CD14-positive monocyte (primary cell): ENCODE results near the gene RRAS. TPM values are rescaled to one million over a fixed set of nuclear protein-coding genes. Genes with fewer than 3 reads are reported as not detected.

Experiments
- DNase-seq, 3 donors: peaks; one replicate each; pipeline ENCODE4 v3.0.0-alpha.2; 2011 to 2022
- H2AFZ ChIP-seq: 2 replicates; pipeline ENCODE4 v1.6.0; 2012; ENCODE audit warnings: mild to moderate bottlenecking, low read depth, low read length, inconsistent platforms; ENCODE audit not compliant: insufficient read depth, poor library complexity, severe bottlenecking
- H3K27ac ChIP-seq, 2 donors: 1 replicate in 1 of 2; 2 replicates in 1 of 2; pipeline ENCODE4 v1.5.1; 2012 to 2013; ENCODE audit warnings: low read length in 2 of 2, control low read depth in 1 of 2, inconsistent platforms in 1 of 2, low read depth in 1 of 2, mild to moderate bottlenecking in 1 of 2
- H3K27me3 ChIP-seq, 2 donors: one replicate each; pipeline versions ENCODE4 v1.6.0 to v1.6.1; 2011 to 2013; ENCODE audit warnings: low read length in 2 of 2; ENCODE audit not compliant: control insufficient read depth in 2 of 2, insufficient read depth in 2 of 2
- H3K36me3 ChIP-seq, 2 donors: replicated peaks in 1 of 2; 1 replicate in 1 of 2; 2 replicates in 1 of 2; pipeline versions ENCODE4 v1.5.1 to v1.6.1; 2012 to 2013; ENCODE audit warnings: low read length in 2 of 2, control low read depth in 1 of 2, inconsistent platforms in 1 of 2, mild to moderate bottlenecking in 1 of 2; ENCODE audit not compliant: insufficient read depth in 2 of 2, control insufficient read depth in 1 of 2
- H3K4me1 ChIP-seq, 2 donors: 1 replicate in 1 of 2; 2 replicates in 1 of 2; pipeline versions ENCODE4 v1.5.1 to v1.6.1; 2012 to 2013; ENCODE audit warnings: low read length in 2 of 2, control low read depth in 1 of 2, inconsistent platforms in 1 of 2, mild to moderate bottlenecking in 1 of 2, moderate library complexity in 1 of 2; ENCODE audit not compliant: insufficient read depth in 2 of 2, control insufficient read depth in 1 of 2
- H3K4me2 ChIP-seq: replicated peaks from 2 replicates; pipeline ENCODE3; 2012; ENCODE audit warnings: low read length, moderate library complexity, mild to moderate bottlenecking; ENCODE audit not compliant: poor library complexity, severe bottlenecking; ENCODE audit errors: extremely low read depth
- H3K4me3 ChIP-seq, 3 experiments: fragments of 200-600 bp in 1 of 3; sonication (generic) in 1 of 3; replicated peaks in 1 of 3; 1 replicate in 2 of 3; 2 replicates in 1 of 3; pipeline ENCODE4 v1.5.1; 2011 to 2013; ENCODE audit warnings: low read length in 3 of 3, mild to moderate bottlenecking in 3 of 3, control low read depth in 2 of 3, low read depth in 2 of 3, inconsistent platforms in 1 of 3, moderate library complexity in 1 of 3
- H3K79me2 ChIP-seq: 2 replicates; pipeline ENCODE4 v1.6.0; 2012; ENCODE audit warnings: mild to moderate bottlenecking, control low read depth, inconsistent platforms, low read length, moderate library complexity; ENCODE audit not compliant: insufficient read depth
- H3K9ac ChIP-seq: 2 replicates; pipeline ENCODE4 v1.6.0; 2017; ENCODE audit warnings: low read length, mild to moderate bottlenecking; ENCODE audit not compliant: insufficient read depth, poor library complexity, severe bottlenecking
- H3K9me3 ChIP-seq, 2 donors: replicated peaks in 1 of 2; 1 replicate in 1 of 2; 2 replicates in 1 of 2; pipeline versions ENCODE4 v1.5.1 to v1.6.1; 2012 to 2013; ENCODE audit warnings: low read length in 2 of 2, control low read depth in 1 of 2; ENCODE audit not compliant: control insufficient read depth in 1 of 2, insufficient read depth in 1 of 2
- H4K20me1 ChIP-seq: 2 replicates; pipeline ENCODE4 v1.6.0; 2012; ENCODE audit warnings: mild to moderate bottlenecking, low read length, control low read depth, moderate library complexity; ENCODE audit not compliant: insufficient read depth
- H3K27ac Mint-ChIP-seq, 7 donors: one replicate each; pipeline ENCODE4 v1.8.0; 2020; ENCODE audit warnings: mild to moderate bottlenecking in 7 of 7, mixed read lengths in 7 of 7, moderate library complexity in 6 of 7, inconsistent platforms in 2 of 7
- H3K27me3 Mint-ChIP-seq, 3 donors: one replicate each; pipeline ENCODE4 v1.8.0; 2021 to 2022; ENCODE audit warnings: low read depth in 3 of 3, mild to moderate bottlenecking in 3 of 3, mixed read lengths in 3 of 3, moderate library complexity in 3 of 3, inconsistent platforms in 1 of 3
- H3K36me3 Mint-ChIP-seq, 2 donors: one replicate each; pipeline ENCODE4 v1.8.0; 2020; ENCODE audit warnings: mixed read lengths in 2 of 2, inconsistent platforms in 1 of 2, mild to moderate bottlenecking in 1 of 2
- H3K4me1 Mint-ChIP-seq: one replicate; pipeline ENCODE4 v1.8.0; 2020; ENCODE audit warnings: mild to moderate bottlenecking, mixed read lengths
- H3K4me3 Mint-ChIP-seq, 2 donors: one replicate each; pipeline ENCODE4 v1.8.0; 2020; ENCODE audit warnings: mild to moderate bottlenecking in 2 of 2, mixed read lengths in 2 of 2, moderate library complexity in 1 of 2
- H3K9me3 Mint-ChIP-seq, 7 donors: one replicate each; pipeline ENCODE4 v1.8.0; 2020 to 2022; ENCODE audit warnings: mixed read lengths in 7 of 7, mild to moderate bottlenecking in 6 of 7, moderate library complexity in 6 of 7, inconsistent platforms in 2 of 7
- WGBS: methylation state at CpG from one replicate; pipeline ENCODE4 v1.1.5; 2013; ENCODE audit warnings: missing lambda C conversion rate; ENCODE audit not compliant: insufficient coverage; 5-methylcytosine and 5-hydroxymethylcytosine counted together
- intact Hi-C, 2 donors: fragments of 100-400 bp; cut with micrococcal nuclease; formaldehyde crosslinking; loops; one replicate each; pipeline versions ENCODE4 v1.15.0 to v1.15.1; 2023
- polyA plus RNA-seq, 3 donors: library from polyadenylated mRNA; depleted of rRNA in 1 of 3; unstranded in 2 of 3; stranded (reverse) in 1 of 3; fragments of 300-500 nt in 2 of 3; fragments of >200 nt in 1 of 3; fragmentation: Illumina TruSeq in 2 of 3; gene quantifications; 1 replicate in 2 of 3; 2 replicates in 1 of 3; pipeline ENCODE4 v1.2.3, GENCODE V29; 2012 to 2021
- TF ChIP-seq, protein P1 (sequence below): fragments of 200-600 bp; IDR thresholded peaks from one replicate; pipeline ENCODE4 v1.8.0; 2022; ENCODE audit warnings: antibody characterized with exemption, mild to moderate bottlenecking

RRAS gene
- polyA plus RNA-seq, 3 donors, result 74.9 to 91.7 (median 80.0) TPM

GRCh38 chr19:49601482-49602038 is 38.4 kb downstream of the RRAS start:
- 95% methylated on average over 29 of the region's 38 CpGs for WGBS
- no peak overlapping the region for H3K4me3 Mint-ChIP-seq
- peaks cover 46 to 87% of the 10 kb centered on the region in 2 donors for H3K36me3 Mint-ChIP-seq
- H3K4me1 ChIP-seq, result no peaks in the 10 kb centered on the region
- H3K27me3 ChIP-seq, result no peaks in the 10 kb centered on the region
- no peak overlapping the region for H3K4me2 ChIP-seq
- TF ChIP-seq, protein P1, sequence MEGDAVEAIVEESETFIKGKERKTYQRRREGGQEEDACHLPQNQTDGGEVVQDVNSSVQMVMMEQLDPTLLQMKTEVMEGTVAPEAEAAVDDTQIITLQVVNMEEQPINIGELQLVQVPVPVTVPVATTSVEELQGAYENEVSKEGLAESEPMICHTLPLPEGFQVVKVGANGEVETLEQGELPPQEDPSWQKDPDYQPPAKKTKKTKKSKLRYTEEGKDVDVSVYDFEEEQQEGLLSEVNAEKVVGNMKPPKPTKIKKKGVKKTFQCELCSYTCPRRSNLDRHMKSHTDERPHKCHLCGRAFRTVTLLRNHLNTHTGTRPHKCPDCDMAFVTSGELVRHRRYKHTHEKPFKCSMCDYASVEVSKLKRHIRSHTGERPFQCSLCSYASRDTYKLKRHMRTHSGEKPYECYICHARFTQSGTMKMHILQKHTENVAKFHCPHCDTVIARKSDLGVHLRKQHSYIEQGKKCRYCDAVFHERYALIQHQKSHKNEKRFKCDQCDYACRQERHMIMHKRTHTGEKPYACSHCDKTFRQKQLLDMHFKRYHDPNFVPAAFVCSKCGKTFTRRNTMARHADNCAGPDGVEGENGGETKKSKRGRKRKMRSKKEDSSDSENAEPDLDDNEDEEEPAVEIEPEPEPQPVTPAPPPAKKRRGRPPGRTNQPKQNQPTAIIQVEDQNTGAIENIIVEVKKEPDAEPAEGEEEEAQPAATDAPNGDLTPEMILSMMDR, result no peak
- peaks cover 70 to 90% of the 10 kb centered on the region in 2 donors for H3K36me3 ChIP-seq
- no peaks in the 10 kb centered on the region for H3K9me3 ChIP-seq
- no peak for DNase-seq
- H4K20me1 ChIP-seq, result peaks cover 85% of the 10 kb centered on the region
- intact Hi-C loops, result no loop called here
- H3K4me3 ChIP-seq, result no peak overlapping the region
- H2AFZ ChIP-seq, result no peak overlapping the region
- H3K9ac ChIP-seq, result no peak overlapping the region
- no peak overlapping the region for H3K27ac Mint-ChIP-seq
- no peak overlapping the region for H3K27ac ChIP-seq
- H3K27me3 Mint-ChIP-seq, result peaks cover 0 to 3% (median 0%) of the 10 kb centered on the region in 3 donors
- peaks cover 67% of the 10 kb centered on the region for H3K79me2 ChIP-seq
- H3K9me3 Mint-ChIP-seq, result no peaks in the 10 kb centered on the region
- peaks cover 7% of the 10 kb centered on the region for H3K4me1 Mint-ChIP-seq

DNA sequence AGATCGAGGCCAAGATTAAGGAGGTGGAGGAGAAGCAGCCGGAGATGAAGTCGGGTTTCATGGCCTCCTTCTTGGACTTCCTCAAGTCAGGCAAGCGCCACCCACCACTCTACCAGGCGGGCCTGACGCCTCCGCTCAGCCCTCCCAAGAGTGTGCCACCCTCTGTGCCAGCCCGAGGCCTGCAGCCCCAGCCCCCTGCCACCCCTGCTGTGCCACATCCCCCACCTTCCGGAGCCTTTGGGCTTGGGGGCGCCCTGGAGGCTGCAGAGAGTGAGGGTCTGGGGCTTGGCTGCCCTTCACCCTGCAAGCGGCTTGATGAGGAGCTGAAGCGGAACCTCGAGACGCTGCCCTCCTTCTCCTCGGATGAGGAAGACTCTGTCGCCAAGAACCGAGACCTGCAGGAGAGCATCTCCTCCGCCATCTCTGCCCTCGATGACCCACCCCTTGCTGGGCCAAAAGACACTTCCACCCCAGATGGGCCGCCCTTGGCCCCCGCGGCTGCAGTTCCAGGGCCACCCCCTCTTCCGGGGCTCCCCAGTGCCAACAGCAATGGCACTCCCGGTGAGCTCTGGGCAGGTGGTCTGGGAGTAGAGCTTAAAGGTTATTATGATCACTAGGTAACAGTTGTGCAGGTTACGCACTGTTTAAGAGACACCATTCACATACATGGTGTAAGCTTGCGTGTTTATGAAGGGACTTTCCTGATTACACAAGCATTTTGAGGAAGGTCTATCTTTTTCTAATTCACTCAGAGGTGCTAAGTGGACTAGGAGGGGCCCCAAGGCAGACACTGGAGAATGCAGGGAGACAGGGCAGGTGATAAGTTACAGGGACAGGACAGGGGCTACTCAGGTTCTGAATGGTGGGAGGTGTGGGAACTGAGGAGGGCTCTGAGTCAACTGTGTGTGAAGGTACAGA is 40.3 kb downstream of the RRAS start:
- Histone ChIP-seq H3K4me3 (no peak overlapping the region), H2AFZ (no peak overlapping the region), H4K20me1 (peaks cover 84% of the 10 kb centered on the region), H3K36me3 (peaks cover 76 to 86% of the 10 kb centered on the region in 2 donors), H3K4me1 (no peaks in the 10 kb centered on the region), H3K9me3 (no peaks in the 10 kb centered on the region), H3K4me2 (no peak overlapping the region), H3K27ac (peak overlapping the region in 1 of 2 donors; percentile 48), H3K79me2 (peaks cover 66% of the 10 kb centered on the region), H3K27me3 (no peaks in the 10 kb centered on the region), H3K9ac (no peak overlapping the region)
- no peak overlapping the region for H3K4me3 Mint-ChIP-seq
- intact Hi-C loops, result no loop called here
- peak overlapping the region in 5 of 7 donors; percentile 31 to 85 (median 50) for H3K27ac Mint-ChIP-seq
- peaks cover 44 to 80% of the 10 kb centered on the region in 2 donors for H3K36me3 Mint-ChIP-seq
- no peaks in the 10 kb centered on the region for H3K4me1 Mint-ChIP-seq
- DNase-seq, result peak in 1 of 3 donors; percentile 35
- TF ChIP-seq, protein P1, result no peak
- H3K9me3 Mint-ChIP-seq, result no peaks in the 10 kb centered on the region
- 100% methylated on average over 16 of the region's 26 CpGs for WGBS
- peaks cover 0 to 3% (median 0%) of the 10 kb centered on the region in 3 donors for H3K27me3 Mint-ChIP-seq
